AG09309 (cell line): ENCODE data around the gene ANKRD13C.

Experiments
- DNase-seq: peaks from one replicate; pipeline ENCODE4 v3.0.0-alpha.2; 2010; ENCODE audit warnings: low read depth
- H3K4me3 ChIP-seq: 2 replicates; pipeline ENCODE4 v1.5.1; 2011; ENCODE audit warnings: mild to moderate bottlenecking, low read depth, low read length, moderate library complexity; ENCODE audit not compliant: control insufficient read depth
- CTCF ChIP-seq: IDR thresholded peaks from 2 replicates; pipeline ENCODE4 v1.5.1; 2011; ENCODE audit warnings: mild to moderate bottlenecking, low read depth, low read length, inconsistent platforms; ENCODE audit not compliant: insufficient read depth, control insufficient read depth; ENCODE audit errors: missing control alignments

The ANKRD13C gene

GRCh38 chr1:70318191-70318590 lies 36.3 kb downstream of the ANKRD13C start:
- TF ChIP-seq CTCF = no peak
- no peak for DNase-seq
- no peak overlapping the region for H3K4me3 ChIP-seq

- TF ChIP-seq CTCF = no peak
- DNase-seq = no peak
- H3K4me3 ChIP-seq = no peak overlapping the region
Observed at GRCh38 chr1:70317087-70317486, 37.4 kb downstream of the ANKRD13C start.

GRCh38 chr1:70315782-70316181 lies 38.7 kb downstream of the ANKRD13C start:
- no peak for DNase-seq
- TF ChIP-seq CTCF = no peak
- no peak overlapping the region for H3K4me3 ChIP-seq

GRCh38 chr1:70314706-70315304 lies 39.7 kb downstream of the ANKRD13C start:
- no peak for DNase-seq
- TF ChIP-seq CTCF = no peak
- H3K4me3 ChIP-seq = no peak overlapping the region

- TF ChIP-seq CTCF = no peak
- no peak for DNase-seq
- H3K4me3 ChIP-seq = no peak overlapping the region
Observed at GRCh38 chr1:70311369-70311768, 43.2 kb downstream of the ANKRD13C start.

- no peak for DNase-seq
- no peak overlapping the region for H3K4me3 ChIP-seq
- no peak for TF ChIP-seq CTCF
Observed at GRCh38 chr1:70299472-70299871, 55.0 kb downstream of the ANKRD13C start.

- H3K4me3 ChIP-seq = no peak overlapping the region
- TF ChIP-seq CTCF = no peak
- DNase-seq = no peak
Observed at GRCh38 chr1:70295749-70296148, 58.8 kb downstream of the ANKRD13C start.
